HG03175 (cell line): ENCODE measurements around the gene CNIH2.

Experiments used
- ATAC-seq: cut with Tn5 transposase; IDR thresholded peaks from one replicate; pipeline ENCODE4 v1.9.1; 2021; ENCODE audit warnings: mild to moderate bottlenecking, moderate library complexity; ENCODE audit not compliant: unreplicated experiment

Gene CNIH2

DNA sequence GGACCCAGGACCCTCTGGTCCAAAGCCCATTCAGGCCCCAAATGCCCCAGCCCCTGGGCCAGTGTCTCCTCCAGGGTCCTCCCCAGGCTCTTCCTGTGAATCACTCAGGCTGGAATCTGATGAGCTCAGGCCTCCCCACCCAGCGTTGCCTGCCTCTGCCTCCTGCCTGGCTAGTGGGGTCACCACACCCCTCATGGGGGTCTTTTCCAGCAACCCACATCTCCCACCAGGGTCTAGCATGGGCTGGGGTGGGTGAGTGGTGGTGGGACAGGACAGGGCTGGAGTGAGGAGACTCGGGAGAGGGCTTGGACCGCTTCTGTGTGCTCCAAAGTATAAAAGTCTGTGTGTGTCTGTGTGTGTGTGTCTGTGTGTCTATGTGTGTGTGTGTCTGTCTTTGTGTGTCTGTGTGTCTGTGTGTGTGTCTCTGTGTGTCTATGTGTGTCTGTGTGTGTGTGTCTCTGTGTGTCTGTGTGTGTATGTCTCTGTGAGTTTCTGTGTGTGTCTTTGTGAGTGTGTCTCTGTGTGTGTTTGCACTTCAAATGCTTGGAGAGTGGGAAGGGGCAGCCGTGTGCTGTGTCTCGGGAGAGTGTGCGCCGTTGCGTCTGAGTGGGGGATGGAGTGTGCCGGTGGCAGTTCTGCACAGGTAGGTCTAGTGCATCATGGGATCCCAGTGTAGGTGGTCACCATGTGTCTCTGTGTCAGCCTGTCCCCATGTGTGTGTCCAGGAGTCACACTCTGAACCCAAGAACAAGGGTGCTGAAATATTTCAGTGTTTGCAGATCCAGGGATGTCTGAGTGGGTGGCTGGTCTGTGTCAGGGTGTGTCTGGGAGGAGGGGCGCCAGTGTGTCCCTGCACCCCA, 49.4 kb downstream of the CNIH2 start:
- ATAC-seq = no peak

DNA sequence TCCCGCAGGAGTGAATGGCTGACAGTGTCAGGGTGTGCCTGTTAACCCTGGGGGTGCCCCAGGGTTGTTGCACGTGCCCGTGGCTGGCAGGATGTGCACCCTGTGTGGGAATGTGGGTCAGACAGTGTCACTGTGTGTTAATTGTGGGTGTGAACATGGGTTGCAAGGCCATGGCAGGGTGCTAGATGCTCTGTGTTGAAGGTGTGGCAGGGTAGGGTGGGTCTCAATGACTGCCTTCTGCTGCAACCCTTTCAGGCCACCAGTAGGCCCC, 50.0 kb downstream of the CNIH2 start:
- ATAC-seq = no peak

GRCh38 chr11:66328302-66329144, 50.5 kb downstream of the CNIH2 start:
- ATAC-seq = no peak

GRCh38 chr11:66329165-66329673, 51.2 kb downstream of the CNIH2 start:
- ATAC-seq = no peak

- no peak for ATAC-seq
Measured at GRCh38 chr11:66330931-66331330, 53.0 kb downstream of the CNIH2 start.

- ATAC-seq = no peak
Measured at GRCh38 chr11:66331542-66332370, 53.8 kb downstream of the CNIH2 start.

DNA sequence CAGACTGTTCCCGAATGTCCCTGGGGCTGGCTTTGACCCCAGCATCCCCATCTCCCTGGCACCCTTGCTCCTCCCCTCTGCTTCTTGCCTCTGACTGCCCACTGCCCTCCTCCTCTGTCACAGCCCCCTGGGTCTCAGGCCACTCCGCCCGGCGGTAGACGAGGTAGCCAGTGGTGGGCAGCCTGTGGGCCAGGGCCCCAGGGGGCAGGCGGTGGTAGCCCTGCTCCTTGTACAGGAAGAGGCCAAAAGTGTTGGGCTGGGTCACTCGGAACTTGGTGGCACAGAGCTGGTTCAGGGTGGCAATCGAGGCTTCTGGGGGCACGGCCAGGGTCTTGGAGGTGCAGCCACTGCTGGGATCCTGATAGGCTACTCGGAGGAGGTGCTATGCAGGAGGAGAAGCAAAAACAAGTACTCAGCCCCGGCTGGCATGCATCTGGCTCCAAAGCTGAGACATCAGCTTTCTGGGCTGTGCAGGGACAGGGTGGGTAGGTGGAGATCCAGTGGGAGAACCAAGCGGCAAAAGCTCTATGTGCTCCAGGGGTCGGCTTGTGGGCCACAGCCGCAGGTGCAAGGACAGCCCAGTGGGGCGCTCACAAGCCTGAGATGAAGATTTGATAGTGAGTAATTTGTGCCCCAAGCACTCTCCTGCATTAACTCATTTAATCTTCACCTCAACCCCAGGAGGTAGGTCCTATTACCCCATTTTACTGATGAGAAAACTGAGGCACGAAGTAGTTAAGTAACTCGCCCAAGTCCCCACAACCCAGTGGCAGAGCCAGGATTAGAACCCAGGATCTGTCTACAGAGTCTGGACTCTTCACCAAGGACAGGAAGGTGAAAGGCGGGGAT, 54.6 kb downstream of the CNIH2 start:
- ATAC-seq = no peak

GRCh38 chr11:66333220-66333877, 55.4 kb downstream of the CNIH2 start:
- ATAC-seq = no peak
